Measurements from ENCODE around the gene MCM9.
"Not testable (repeated sequence)": the region's sequence is repeated elsewhere in the genome, so short reads cannot be mapped to it uniquely, and the experiment has no call there.

Gene MCM9

DNA sequence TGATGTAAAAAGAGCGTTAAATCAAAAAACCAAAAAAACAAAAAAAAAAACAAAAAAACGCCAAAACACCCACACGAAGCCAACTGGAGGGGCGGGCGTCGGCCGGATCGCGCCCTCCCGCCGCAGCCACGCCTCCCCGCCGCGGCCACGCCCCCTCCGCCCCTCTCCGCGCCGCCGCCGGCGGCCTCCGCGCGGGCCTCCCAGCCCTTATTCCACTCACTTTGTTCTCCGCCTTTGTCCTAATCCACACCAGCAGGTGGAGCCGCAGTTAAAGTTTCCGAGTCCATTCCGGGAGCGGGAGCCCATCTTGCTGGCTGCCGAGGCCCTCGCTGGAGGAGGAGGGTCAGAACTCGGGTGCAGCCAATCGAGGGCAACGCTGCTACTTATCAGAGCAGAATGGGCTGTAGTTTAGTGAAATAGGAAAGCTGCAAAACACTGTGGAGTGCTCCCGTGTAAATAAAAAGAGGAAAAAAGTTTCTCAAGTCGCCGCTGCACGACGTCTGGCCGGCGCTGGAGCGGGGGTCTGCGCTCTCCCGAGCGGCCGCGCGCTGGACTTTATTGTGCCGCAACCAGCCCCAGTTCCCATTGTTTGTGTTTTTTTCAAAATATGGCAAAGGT is 41.0 kb downstream of the MCM9 start, which contains the start of gene ASF1A:
TSS of gene ASF1A (plus strand) at position 346 of the 618 bp plus-strand sequence. CDS start at position 608, 262 bp downstream.
- peak; percentile 86 to 93 (median 92) for DNase-seq (ENCODE audit: low read depth in 3 of 3)

DNA sequence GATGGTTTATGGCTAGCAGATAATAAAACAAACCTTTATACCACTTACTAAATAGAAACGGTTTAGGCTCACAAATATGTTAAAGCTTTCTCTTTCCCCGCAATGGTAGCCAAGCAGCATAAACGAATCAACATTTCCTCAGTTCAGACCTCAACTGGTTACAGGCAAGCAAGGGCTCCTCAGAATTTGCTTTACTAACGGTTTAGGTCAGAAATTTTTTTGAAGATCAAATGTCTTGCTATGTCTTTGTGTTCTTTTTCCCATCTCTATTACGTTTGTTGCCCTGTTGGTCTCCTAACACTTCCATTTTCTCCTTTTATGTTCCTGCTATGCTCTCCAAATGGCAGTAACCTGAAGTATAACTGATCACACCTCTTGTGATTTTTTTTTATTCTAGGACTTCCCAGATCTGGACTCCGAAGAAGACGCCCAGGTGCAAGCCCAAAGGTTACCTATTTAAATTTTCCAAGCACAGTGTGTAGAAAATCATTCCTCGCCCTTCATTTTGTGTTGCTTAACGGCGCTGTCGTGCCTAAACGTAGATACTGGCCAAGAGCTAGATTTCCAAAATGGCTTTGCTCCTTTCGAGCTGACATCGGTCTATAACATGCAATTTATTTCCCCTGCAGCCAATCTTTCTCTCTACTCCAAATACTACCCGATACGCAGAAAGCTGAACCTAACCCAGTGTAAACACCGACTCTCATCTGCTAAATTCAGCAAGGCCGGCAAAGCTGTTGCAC is 41.7 kb downstream of the MCM9 start:
- DNase-seq (ENCODE audit: low read depth in 3 of 3), result no peak

DNA sequence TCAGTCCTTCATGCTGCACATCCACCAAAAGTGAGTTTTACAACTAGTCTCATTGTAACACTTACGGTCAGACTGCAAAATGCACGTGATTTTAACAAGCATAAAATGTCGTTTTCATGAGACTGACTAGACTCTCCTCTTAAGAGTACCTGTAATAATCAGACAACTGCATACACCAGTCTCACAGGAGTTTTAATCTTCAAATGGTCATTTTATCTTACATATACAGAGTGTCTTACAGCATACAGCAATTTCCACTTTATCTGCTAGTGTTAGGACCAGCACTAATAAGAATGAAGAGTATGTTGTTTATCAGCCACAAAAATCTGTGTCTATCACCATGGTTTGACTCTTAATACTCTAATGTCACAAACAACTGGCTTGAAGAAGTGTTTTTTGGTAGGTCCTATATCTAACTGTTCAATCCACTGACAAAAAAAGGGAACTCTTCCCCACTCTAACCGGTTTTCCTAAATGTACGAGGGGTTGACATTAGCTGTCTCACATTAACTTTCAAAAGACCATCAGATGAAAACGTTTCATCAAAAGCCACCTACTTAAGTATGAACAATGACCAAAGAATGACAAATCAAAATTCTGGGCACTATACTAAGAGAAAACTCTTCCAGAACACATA is 42.5 kb downstream of the MCM9 start:
- no peak for DNase-seq (ENCODE audit: low read depth in 3 of 3)

- no peak for DNase-seq (ENCODE audit: low read depth in 3 of 3)
Measured at GRCh38 chr6:118890997-118891790, 43.8 kb downstream of the MCM9 start.

DNA sequence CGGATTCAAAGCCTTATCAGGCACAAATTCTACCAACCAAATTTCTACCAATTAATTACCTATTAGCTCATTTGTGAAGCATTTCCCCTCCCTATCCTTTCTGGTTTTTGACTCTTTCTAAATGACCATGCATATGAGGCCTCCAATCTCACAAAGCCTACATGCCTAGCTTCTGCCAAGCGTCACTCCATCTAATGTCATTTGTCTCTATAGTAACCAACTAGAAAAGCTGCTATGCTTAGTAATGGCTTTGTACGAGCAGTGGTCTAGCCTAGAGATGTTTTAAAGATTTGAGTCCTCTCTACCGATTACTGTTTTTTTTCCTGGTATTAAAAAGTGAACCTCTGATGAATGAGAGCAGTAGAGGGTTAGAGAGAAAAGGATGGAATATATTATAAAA is 45.8 kb downstream of the MCM9 start:
- no peak for DNase-seq (ENCODE audit: low read depth in 3 of 3)

DNA sequence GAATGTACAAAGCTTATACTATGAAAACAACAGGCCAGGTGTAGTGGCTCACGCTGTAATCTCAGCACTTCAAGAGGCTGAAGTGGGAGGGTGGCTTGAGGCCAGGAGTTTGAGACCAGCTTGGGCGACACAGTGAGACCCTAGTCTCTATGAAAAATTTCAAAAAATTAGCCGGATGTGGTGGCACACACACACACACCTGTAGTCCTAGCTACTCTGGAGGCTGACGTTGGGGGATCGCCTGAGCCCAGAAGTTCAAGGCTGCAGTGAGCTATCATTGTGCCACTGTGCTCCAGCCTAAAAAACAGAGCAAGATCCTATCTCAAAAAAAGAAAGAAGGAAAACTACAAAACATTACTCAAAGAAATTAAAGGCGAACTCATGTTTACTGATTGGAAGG is 48.3 kb downstream of the MCM9 start:
- no peak for DNase-seq (ENCODE audit: low read depth in 3 of 3)

- no peak for DNase-seq (ENCODE audit: low read depth in 3 of 3)
Measured at GRCh38 chr6:118882314-118882905, 52.5 kb downstream of the MCM9 start.

GRCh38 chr6:118881440-118882313 is 53.3 kb downstream of the MCM9 start:
- DNase-seq (ENCODE audit: low read depth in 3 of 3), result no peak

GRCh38 chr6:118877806-118878205 is 57.2 kb downstream of the MCM9 start:
- DNase-seq (ENCODE audit: low read depth in 3 of 3), result no peak

GRCh38 chr6:118876814-118877213 is 58.1 kb downstream of the MCM9 start:
- no peak for DNase-seq (ENCODE audit: low read depth in 3 of 3)

- no peak for DNase-seq (ENCODE audit: low read depth in 3 of 3)
Measured at GRCh38 chr6:118876198-118876597, 58.8 kb downstream of the MCM9 start.

GRCh38 chr6:118875672-118876071 is 59.3 kb downstream of the MCM9 start:
- no peak for DNase-seq (ENCODE audit: low read depth in 3 of 3)

GRCh38 chr6:118873239-118873638 is 61.7 kb downstream of the MCM9 start:
- DNase-seq (ENCODE audit: low read depth in 3 of 3), result no peak

DNA sequence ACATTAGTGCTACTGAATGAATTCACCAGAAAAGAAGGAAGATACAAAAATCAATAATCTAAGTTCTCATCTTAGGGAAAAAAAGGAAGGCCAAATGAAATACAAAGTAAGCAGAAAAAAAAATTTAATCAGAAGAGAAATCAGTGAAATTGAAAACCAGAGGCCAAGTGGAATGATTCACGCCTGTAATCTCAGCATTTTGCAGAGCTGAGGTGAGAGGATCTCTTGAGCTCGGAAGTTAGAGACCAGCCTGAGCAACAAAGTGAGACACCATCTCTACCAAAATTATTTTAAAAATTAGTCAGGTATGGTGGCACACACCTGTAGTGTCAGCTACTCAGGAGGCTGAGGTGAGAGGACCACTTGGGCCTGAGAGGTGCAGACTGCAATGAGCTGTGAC is 62.2 kb downstream of the MCM9 start:
- no peak for DNase-seq (ENCODE audit: low read depth in 3 of 3)

DNA sequence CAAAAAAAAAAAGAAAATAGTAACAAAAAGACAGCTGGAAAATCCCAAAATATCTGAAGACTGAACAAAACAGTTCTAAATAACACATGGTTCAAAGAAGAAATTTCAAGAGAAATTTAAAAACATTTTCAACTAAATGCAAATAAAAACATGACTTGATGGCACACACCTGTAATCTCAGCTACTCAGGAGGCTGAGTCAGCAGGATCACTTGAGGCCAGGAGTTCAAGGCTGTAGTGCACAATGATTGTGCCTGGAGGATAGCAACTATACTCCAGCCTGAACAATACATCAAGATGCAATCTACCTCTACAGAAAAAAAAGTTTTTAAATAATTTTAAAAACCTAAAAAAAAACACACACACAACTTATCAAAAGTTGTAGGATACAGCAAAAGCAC is 62.6 kb downstream of the MCM9 start:
- DNase-seq (ENCODE audit: low read depth in 3 of 3), result no peak

- DNase-seq (ENCODE audit: low read depth in 3 of 3), result no peak
Measured at GRCh38 chr6:118871331-118871730, 63.6 kb downstream of the MCM9 start.

DNA sequence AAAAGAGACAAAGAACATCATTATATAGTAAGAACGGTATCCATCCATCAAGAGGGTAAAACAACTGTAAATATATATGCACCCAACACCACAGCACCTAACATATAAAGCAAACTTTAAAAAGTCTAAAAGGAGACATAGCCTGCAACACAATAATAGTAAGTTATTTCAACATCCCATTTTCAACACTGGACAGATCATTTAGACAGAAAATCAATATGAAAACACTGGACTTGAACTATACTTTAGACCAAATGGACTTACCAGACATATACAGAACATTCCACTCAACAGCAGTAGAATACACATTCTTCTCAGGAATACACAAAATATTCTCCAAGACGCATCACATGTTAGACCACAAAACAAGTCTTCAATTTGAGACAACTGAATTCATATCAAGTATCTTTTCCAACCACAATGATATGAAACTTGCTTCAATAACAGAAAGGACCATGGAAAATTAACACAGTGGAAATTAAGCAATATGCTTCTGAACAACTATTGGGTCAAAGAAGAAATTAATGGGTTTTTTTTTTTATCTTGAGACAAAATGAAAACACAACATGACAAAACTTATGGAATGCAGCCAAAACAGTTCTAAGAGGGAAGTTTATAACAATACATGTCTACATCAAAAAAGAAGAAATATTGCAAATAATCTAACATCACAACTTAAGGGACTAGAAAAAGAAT is 64.9 kb downstream of the MCM9 start:
- DNase-seq (ENCODE audit: low read depth in 3 of 3), result no peak

GRCh38 chr6:118869350-118869749 is 65.6 kb downstream of the MCM9 start:
- DNase-seq (ENCODE audit: low read depth in 3 of 3), result no peak

DNA sequence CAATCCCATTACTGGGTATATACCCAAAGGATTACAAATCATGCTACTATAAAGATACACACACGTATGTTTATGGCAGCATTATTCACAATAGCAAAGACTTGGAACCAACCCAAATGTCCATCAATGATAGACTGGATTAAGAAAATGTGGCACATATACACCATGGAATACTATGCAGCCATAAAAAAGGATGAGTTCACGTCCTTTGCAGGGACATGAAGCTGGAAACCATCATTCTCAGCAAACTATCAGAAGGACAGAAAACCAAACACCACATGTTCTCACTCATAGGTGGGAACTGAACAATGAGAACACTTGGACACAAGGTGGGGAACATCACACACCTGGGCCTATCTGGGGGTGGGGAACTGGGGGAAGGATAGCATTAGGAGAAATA is 66.1 kb downstream of the MCM9 start:
- not testable (repeated sequence) for DNase-seq (ENCODE audit: low read depth in 3 of 3)

DNA sequence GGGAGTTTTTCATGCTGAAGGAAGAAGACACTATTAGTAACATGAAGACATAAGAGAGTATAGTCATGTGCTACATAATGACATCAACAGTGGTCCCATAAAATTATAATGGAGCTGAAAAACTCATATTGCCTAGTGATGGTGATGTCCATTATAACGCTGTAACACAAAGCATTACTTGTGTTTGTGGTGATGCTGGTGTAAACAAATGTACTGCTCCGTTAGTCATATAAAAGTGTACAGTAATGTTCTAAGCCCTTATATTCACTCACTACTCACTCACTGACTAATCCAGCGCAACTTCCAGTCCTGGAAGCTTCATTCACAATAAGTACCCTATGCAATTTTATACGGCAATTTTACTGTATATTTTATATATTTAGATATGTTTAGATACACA is 67.8 kb downstream of the MCM9 start:
- no peak for DNase-seq (ENCODE audit: low read depth in 3 of 3)
